Occipital lobe (tissue), 2 donors: ENCODE data around the gene CCDC116. TPM values are rescaled to one million over a fixed set of nuclear protein-coding genes. Genes with fewer than 3 reads are reported as not detected.
A peak's percentile ranks its signal among the peaks of the same experiment; 100 is the strongest.
"Not testable (repeated sequence)": the region's sequence is repeated elsewhere in the genome, so short reads cannot be mapped to it uniquely, and the experiment has no call there.

Source experiments
- DNase-seq: peaks from one replicate; lab custom pipeline; 2025; lab: John Stamatoyannopoulos, UW
- total RNA-seq: library from RNA; depleted of rRNA; stranded (reverse); fragments of >200 nt; gene quantifications from one replicate; pipeline ENCODE4 v1.2.3, GENCODE V29; 2014

CCDC116 gene
- total RNA-seq, 1 donor from 2014 or later, result 0.16 TPM

DNA sequence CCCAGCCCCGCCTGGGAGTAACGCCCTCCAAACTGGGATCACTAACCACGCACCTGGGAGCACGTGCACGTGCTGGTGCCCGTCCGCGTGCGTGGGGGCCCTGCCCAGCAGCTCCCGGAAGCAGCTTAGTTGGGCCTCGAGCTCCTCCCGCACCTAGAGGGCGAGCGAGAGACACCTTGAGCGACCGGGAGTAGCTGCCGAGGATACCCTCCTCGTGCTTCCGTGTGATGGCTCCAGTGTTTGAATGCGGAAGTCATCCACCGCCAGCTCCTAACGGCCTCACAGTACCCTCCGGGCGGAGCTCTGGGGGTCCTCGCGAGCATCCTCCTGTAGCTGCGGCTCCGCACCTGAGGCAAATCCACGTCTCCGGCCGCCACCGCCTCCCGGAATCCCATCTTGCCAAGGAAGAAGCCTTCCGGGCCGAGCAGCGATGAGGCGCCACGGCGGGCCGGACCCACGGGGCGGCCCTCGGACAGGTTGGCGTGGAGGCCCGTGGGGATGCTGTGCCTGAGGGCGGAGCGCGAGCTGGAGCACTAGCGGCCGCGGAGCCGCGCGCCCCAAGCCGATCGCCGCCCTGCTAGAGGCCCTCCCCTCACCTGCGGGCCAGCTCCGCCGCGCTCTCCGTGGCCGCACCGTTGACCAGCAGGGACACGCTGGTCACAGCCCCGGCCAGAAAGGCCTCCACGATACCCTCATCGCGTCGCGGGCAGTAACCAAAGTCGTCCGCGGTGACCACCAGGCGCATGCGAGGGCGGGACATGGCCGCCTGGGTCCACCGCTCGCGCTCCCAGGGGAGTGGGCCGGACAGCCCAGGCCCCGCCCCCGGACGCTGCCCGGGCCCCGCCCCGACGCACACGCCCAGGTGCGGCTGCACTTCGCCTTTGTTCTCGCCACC is 3.1 kb upstream of the CCDC116 start, which contains the start of gene YDJC:
Gene YDJC, minus strand, starts transcription at position 768 of the 895 bp plus-strand sequence. Its CDS starts 8 bp downstream, at position 760.
- DNase-seq, result peak; percentile 88

DNA sequence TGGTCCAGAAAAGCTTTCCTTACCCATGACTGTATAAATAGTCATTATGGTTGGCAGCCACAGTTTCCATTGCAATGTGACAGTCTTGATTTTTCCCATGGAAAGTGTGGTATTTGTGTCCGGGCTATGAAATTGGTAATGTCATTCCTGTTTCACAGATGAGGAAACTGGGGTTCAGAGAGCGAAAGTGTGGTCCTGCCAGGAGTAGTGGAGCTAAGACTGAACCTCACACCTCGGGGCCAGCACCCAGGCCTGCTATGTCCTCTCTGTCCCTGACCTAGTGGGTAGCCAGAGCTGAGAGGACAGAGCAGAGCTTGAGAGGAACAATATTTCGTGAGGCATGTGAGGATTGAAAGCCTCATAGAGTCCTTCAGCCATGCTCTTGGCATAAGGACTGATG is 1.5 kb upstream of the CCDC116 start:
- DNase-seq, result no peak

DNA sequence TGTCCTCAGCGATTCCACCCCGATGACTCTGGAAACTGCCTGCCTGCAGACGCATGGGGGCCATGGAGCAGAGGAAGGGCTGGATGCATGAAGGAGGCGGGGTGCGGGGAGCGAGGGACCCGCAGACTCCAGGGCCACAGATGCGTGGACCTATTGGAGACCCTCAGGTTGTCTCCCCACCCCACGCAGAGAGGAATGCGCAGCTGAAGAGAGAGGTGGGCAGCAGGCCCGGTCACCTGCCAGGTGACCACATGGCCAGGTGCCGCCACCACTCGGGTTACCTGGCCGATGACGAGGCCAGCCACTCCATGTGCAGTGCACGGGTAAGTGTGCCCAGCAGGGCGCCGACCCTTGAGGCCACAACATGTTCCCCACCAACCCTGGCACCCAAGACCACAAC is 371 bp downstream of the CCDC116 start:
- no peak for DNase-seq

- no peak for DNase-seq
These were observed 921 bp downstream of the CCDC116 start for GRCh38 chr22:21633481-21633880.

DNA sequence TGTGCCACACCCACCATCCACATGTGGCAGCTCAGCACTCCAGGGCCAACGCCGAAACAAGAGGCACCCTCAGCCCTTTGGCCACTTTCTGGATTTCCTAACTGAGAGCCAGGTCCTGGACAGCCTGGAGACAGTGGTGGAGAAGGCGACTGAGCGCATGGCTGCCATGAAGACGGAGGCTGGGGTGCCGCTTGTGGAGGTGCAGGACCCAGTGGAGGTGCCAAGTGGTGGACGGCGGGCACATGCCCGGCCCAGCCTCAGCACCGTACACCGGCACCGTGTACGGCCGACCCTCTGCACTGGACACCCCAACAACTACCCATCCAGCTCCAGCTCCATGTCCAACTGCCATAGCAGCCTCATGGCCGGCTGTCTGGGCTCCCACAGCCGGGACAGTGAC is 1.5 kb downstream of the CCDC116 start:
- DNase-seq, result no peak

DNA sequence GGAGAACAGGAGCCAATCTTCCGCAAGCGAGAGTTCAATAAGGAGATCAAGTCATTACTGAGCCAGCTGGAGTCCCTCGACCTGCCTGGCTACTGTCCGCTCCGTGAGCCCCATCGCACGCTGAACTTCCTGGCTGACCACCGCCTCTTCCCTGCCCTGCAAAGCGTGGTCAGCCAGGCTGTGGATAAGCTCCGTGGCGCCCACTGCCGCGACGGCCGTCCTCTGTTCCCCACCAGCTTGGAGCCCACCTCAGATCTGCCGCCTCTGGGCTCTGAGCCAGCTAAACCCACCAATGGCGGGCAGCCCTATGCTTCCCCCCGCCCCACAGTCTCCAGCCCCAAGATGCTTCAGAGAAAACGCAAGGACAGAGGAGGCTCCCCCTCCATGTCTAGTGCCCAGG is 2.3 kb downstream of the CCDC116 start:
- no peak for DNase-seq

GRCh38 chr22:21635771-21636510 is 3.4 kb downstream of the CCDC116 start:
- no peak for DNase-seq

GRCh38 chr22:21636629-21637218 is 4.2 kb downstream of the CCDC116 start:
- DNase-seq, result no peak

DNA sequence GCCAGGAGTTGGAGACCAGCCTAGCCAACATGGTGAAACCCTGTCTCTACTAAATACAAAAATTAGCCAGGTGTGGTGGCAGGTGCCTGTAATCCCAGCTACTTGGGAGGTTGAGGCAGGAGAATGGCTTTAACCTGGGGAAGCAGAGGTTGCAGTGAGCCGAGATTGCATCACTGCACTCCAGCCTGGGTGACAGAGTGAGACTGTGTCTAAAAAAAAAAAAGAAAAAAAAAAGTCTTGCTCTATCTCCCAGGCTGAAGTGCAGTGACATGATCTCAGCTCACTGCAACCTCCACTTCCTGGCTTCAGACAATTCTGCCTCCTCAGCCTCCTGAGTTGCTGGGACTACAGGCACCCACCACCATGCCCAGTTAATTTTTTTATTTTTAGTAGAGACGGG is 4.9 kb downstream of the CCDC116 start:
- DNase-seq, result not testable (repeated sequence)

DNA sequence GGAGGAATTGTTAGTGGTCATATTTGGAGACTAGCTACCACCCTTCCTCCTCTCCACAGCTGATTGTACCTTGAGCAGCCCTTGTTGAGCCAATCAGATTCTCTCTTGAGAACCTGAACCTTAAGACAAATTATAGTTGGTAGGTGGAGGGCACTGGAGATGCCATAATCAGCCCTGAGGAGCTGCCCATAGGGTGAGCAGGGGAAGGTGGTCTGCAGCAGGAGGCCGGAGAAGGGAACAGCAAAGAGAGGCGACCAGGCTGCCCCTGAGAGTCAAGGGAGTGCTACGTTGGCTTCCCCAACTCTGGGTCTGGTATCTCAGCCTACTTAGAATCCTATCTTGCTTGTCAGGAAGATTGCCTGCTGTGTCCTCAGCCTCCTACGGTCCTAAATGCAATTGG is 6.8 kb downstream of the CCDC116 start:
- no peak for DNase-seq

- no peak for DNase-seq
These were observed 8.2 kb downstream of the CCDC116 start for GRCh38 chr22:21640810-21641209.

- no peak for DNase-seq
These were observed 8.8 kb downstream of the CCDC116 start for GRCh38 chr22:21641417-21641788.

GRCh38 chr22:21641789-21642583 is 9.4 kb downstream of the CCDC116 start, which contains the start of gene SDF2L1:
Gene SDF2L1 (plus strand): TSS chr22:21642302. CDS start chr22:21642337, 35 bp downstream.
- peak; percentile 99 for DNase-seq

DNA sequence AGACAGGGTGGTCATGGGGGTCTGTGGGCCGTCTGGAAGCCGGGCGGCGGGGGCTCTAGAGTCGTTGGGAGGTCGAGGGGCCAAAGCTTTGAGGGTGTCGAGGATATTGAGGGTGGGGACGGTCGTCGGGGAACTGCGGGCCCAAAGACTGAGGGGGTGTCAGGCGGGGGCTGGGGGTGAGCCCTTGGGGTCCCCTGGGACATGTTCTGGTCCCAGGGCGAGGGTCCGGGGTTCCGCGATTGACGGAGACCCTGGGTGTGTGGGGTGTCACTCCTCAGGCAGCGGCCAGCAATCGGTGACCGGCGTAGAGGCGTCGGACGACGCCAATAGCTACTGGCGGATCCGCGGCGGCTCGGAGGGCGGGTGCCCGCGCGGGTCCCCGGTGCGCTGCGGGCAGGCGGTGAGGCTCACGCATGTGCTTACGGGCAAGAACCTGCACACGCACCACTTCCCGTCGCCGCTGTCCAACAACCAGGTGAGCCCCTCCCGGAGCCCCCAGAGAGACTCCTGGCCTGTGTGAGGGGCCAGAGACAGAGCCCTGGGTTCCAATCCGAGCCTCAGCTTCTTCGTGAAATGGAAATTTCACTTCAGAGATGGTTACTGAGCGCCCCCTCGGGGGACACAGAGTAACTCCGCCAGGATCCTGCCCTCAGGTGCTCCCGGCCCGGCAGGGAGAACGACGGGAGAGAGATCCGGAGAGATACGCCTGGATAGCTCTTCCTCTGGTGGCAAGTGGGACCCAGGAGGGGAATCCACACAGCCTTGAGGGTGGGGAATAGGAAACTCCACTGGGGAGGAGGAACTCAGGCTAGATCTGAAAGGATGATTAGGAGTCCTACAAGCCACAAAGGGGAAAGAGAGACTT is 10.3 kb downstream of the CCDC116 start:
- no peak for DNase-seq

- no peak for DNase-seq
These were observed 11.2 kb downstream of the CCDC116 start for GRCh38 chr22:21643533-21644357.

GRCh38 chr22:21645513-21645912 is 13.0 kb downstream of the CCDC116 start:
- DNase-seq, result not testable (repeated sequence)

DNA sequence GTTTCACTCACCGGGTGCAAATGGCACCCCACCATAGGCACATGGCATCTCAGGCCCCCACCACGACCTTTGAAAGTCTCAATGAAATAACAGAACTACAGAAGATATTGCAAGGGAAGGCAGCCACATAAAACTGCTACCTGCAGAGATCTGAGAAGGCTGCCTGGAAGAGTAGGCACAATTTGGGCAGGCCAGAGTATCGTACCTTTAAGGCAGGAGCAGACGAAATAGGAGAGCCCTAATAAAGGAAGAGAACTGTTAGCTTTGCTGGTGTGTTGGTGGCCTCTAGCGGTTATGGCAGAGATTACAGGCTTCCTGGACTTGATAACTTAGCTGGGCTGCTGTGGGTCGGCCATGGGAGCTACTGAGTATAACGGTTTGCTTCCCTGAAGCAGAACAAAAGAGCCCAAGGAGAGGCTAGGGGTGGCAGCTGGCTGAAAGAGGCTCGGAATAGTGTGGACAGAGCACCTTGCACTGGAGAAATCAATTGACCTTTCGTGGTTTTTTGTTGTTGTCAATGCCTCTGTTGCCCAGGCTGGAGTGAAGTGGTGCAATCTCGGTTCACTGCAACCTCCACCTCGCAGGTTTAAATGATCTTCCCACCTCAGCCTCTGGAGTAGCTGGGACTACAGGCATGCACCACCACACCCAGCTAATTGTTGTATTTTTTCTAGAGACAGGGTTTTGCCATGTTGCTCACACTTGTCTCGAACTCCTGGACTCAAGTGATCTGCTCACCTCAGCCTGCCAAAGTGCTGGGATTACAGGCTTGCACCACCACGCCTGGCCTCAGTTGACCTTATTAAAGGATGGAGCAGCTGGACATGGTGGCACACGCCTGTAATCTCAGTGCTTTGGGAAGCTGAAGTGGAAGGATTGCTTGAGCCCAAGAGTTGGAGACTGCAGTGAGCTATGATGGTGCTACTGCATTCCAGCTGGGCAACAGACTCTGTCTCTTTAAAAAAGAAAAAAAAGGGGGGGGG is 14.3 kb downstream of the CCDC116 start:
- peak; percentile 49 for DNase-seq

GRCh38 chr22:21650280-21650679 is 17.7 kb downstream of the CCDC116 start:
- DNase-seq, result no peak
